Panc1 (cell line): ENCODE results near the gene NCKAP5.

ENCODE experiments used
- CTCF ChIP-seq: fragments of 450-650 bp; IDR thresholded peaks from 2 replicates; pipeline ENCODE4 v1.5.1; 2017; ENCODE audit warnings: mild to moderate bottlenecking
- POLR2AphosphoS5 ChIP-seq: IDR thresholded peaks from 2 replicates; pipeline ENCODE4 v1.6.1; 2012; ENCODE audit warnings: mild to moderate bottlenecking, low read depth, low read length, moderate library complexity
- REST ChIP-seq, 2 experiments: IDR thresholded peaks; 2 replicates each; pipeline ENCODE4 v1.6.1; 2011 to 2012; ENCODE audit warnings: low read depth in 2 of 2, control low read depth in 1 of 2, low read length in 1 of 2, mild to moderate bottlenecking in 1 of 2, moderate library complexity in 1 of 2; ENCODE audit not compliant: insufficient read depth in 1 of 2

GRCh38 chr2:132678483-132678882, 889.8 kb downstream of the NCKAP5 start:
- TF ChIP-seq CTCF = no peak
- no peak for TF ChIP-seq REST (IDR thresholded peaks at IDR 0.05; ENCODE audit: insufficient read depth in 1 of 2, low read depth in 2 of 2, low read length in 1 of 2)
- TF ChIP-seq POLR2AphosphoS5 = no peak
